Heart left ventricle (tissue), 16 donors: ENCODE data around the gene URAD. TPM values are rescaled to one million over a fixed set of nuclear protein-coding genes. Genes with fewer than 3 reads are reported as not detected.
A peak's percentile ranks its signal among the peaks of the same experiment; 100 is the strongest.

ENCODE experiments used
- ATAC-seq, 4 donors: fragments of 200-7000 bp; cut with Tn5 transposase; one replicate each; pipeline ENCODE4 v1.9.1; 2020 to 2022; ENCODE audit warnings: moderate library complexity in 4 of 4, mild to moderate bottlenecking in 3 of 4, moderate number of reproducible peaks in 1 of 4
- DNase-seq, 5 donors: peaks; one replicate each; pipeline ENCODE4 v3.0.0-alpha.2; 2020
- H3K27ac ChIP-seq, 12 donors: fragments of 200-600 bp; sonication (generic) in 4 of 12; one replicate each; pipeline versions ENCODE4 v1.5.0 to v1.8.0; 2016 to 2022; ENCODE audit warnings: mild to moderate bottlenecking in 2 of 12
- H3K27me3 ChIP-seq, 9 donors: fragments of 200-600 bp; sonication (generic) in 2 of 9; one replicate each; pipeline versions ENCODE4 v1.5.1 to v1.8.0; 2016 to 2022; ENCODE audit warnings: mild to moderate bottlenecking in 3 of 9
- H3K36me3 ChIP-seq, 9 donors: fragments of 200-600 bp; sonication (generic) in 2 of 9; one replicate each; pipeline versions ENCODE4 v1.5.0 to v1.8.0; 2018 to 2022; ENCODE audit warnings: mild to moderate bottlenecking in 2 of 9
- H3K4me1 ChIP-seq, 12 donors: fragments of 200-600 bp; sonication (generic) in 4 of 12; one replicate each; pipeline versions ENCODE4 v1.5.0 to v1.8.0; 2016 to 2022; ENCODE audit warnings: mild to moderate bottlenecking in 3 of 12
- H3K4me3 ChIP-seq, 12 donors: fragments of 200-600 bp; sonication (generic) in 4 of 12; one replicate each; pipeline versions ENCODE4 v1.5.0 to v1.8.0; 2017 to 2022; ENCODE audit warnings: mild to moderate bottlenecking in 9 of 12, moderate library complexity in 4 of 12
- H3K9me3 ChIP-seq, 12 donors: fragments of 200-600 bp; sonication (generic) in 4 of 12; one replicate each; pipeline versions ENCODE4 v1.5.0 to v1.8.0; 2016 to 2022; ENCODE audit warnings: mild to moderate bottlenecking in 1 of 12
- POLR2A ChIP-seq, 2 donors: fragments of 450-650 bp; IDR thresholded peaks; one replicate each; pipeline ENCODE4 v1.6.1; 2017; ENCODE audit warnings: antibody characterized with exemption in 2 of 2, mild to moderate bottlenecking in 2 of 2, moderate library complexity in 2 of 2
- WGBS, 4 donors: extraction: QIAGEN DNeasy Blood & Tissue Kit in 2 of 4; methylation state at CpG; one replicate each; pipeline versions ENCODE4 v1.1.5 to v1.1.7; 2013 to 2018; 5-methylcytosine and 5-hydroxymethylcytosine counted together
- intact Hi-C, 10 donors: fragments of 100-400 bp; cut with DNase I; formaldehyde crosslinking; loops; one replicate each; pipeline versions ENCODE4 v1.11.1 to v1.14.2; 2022
- polyA plus RNA-seq, 2 donors: library from polyadenylated mRNA; stranded (reverse); fragments of 200-250 nt; gene quantifications; one replicate each; pipeline ENCODE4 v1.2.3, GENCODE V29; 2013
- total RNA-seq, 9 donors: library from RNA; depleted of rRNA in 2 of 9; stranded (reverse); fragments of >200 nt in 2 of 9; fragmentation: NEBNext Ultra II Directional in 3 of 9; extraction: Animal tissue kit (Norgen Biotek cat#: 25700) in 3 of 9; gene quantifications; one replicate each; pipeline versions ENCODE4 v1.1.0 to v1.2.4, GENCODE V29; 2016 to 2023
- TF ChIP-seq, protein P1 (sequence below), 12 donors: fragments of 200-600 bp; sonication (generic) in 4 of 12; IDR thresholded peaks; one replicate each; pipeline versions ENCODE4 v1.5.0 to v1.8.0; 2018 to 2022; ENCODE audit warnings: antibody characterized with exemption in 12 of 12, mild to moderate bottlenecking in 5 of 12
- donor health status: ischemic (EF 13 %, LVEDD 7.1; RV severe dilation, severe dysfunction).
- donor health status: healthy with polysubstance abuse.
- donor health status: DM: no; HTN: yes; CAD: no.
- donor health status: DM: no; HTN: no; CAD: no.
- donor health status: ischemic (EF 25% LVEDD 6.9; RV normal size, moderate dysfunction).
- donor health status: ischemic (EF 25% LVEDD 5.7; RV mildly dilated, moderate dysfunction).
- donor health status: healthy.
- donor health status: DM: yes; HTN: yes; CAD: no.
- donor health status: ischemic (EF 35%, LVEDD 5.7; RV mildly dilated, moderate dysfunction).
- donor health status: nonischemic (EF 11% LVEDD 7.7; RV severe dilation, severe dysfunction).
- donor health status: DM: yes; HTN: yes; CAD: no.
- donor health status: PGD.
- donor health status: ischemic (EF 29% LVEDD 5.4; RV normal size, mild dysfunction).
- donor health status: nonischemic (EF 23%, LVEDD 6.1; RV moderate dilation, normal function).

Gene URAD
- total and polyA plus RNA-seq, 11 donors, result not detected

DNA sequence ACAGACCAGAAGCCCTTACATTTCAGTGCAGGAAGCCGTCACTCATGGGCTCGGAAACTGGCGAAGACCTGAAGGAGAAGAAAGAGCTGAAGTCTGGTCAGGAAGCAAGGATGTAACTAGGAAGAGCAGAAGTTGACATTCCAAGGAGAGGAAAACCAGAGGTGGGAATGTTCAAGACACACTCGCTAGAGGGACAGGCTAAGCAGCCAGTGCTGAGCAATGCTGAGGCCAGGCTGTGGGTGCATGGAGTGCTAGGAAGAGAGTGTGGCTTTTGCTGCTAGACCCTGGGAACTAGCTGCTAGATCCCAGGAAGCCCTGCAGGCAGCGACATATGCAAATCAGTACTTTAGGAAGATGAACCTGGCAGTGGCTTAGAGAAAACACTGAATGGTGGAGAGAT lies 12.1 kb upstream of the URAD start:
- no peaks in the 10 kb centered on the region for H3K9me3 ChIP-seq
- no peaks in the 10 kb centered on the region for H3K27me3 ChIP-seq
- TF ChIP-seq POLR2A (IDR thresholded peaks at IDR 0.05), result no peak
- TF ChIP-seq, protein P1, sequence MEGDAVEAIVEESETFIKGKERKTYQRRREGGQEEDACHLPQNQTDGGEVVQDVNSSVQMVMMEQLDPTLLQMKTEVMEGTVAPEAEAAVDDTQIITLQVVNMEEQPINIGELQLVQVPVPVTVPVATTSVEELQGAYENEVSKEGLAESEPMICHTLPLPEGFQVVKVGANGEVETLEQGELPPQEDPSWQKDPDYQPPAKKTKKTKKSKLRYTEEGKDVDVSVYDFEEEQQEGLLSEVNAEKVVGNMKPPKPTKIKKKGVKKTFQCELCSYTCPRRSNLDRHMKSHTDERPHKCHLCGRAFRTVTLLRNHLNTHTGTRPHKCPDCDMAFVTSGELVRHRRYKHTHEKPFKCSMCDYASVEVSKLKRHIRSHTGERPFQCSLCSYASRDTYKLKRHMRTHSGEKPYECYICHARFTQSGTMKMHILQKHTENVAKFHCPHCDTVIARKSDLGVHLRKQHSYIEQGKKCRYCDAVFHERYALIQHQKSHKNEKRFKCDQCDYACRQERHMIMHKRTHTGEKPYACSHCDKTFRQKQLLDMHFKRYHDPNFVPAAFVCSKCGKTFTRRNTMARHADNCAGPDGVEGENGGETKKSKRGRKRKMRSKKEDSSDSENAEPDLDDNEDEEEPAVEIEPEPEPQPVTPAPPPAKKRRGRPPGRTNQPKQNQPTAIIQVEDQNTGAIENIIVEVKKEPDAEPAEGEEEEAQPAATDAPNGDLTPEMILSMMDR (IDR thresholded peaks at IDR 0.05), result no peak
- intact Hi-C loops, result no loop called here
- 30 to 38% (median 31%) methylated on average over 5 of the region's 5 CpGs for WGBS, 4 donors
- H3K27ac ChIP-seq, result no peak overlapping the region
- DNase-seq (no peak), ATAC-seq (no peak)
- peaks cover 0 to 3% (median 0%) of the 10 kb centered on the region in 12 donors for H3K4me1 ChIP-seq
- no peak overlapping the region for H3K4me3 ChIP-seq
- H3K36me3 ChIP-seq, result no peaks in the 10 kb centered on the region

DNA sequence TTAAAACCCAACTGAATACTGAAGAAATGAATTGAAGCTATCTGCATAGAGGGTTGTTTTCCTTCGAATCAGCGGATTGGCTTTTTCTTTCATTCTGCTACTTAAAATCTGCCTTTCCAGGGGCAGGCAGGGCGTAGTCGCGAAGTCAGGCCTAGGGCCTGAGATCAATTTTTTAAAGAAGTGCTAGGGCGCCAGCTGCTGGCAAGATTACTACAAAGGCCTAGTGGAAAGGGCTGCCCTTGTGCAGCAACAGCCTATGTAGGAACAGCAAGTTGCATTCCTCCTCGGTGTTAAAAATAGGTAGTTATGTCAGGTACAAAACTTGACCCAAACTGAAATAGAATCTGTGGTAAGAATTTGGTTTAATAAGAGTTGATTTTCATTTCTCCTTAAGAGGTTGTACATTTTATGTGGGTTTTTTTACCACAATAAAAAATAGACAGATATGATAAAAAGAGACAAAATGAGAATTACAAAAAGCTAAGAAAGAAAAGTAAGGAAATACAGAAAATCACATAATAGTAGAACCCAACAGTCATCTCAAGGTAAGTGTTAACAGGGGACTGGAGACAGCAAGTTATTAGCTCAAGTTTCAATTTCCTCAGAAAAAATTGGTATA lies 9.5 kb upstream of the URAD start:
- TF ChIP-seq, protein P1 (IDR thresholded peaks at IDR 0.05), result peak; percentile 9 to 66 (median 42)
- TF ChIP-seq POLR2A (IDR thresholded peaks at IDR 0.05), result no peak
- peak; percentile 69 to 85 (median 80) for ATAC-seq
- peak in 4 of 5 donors; percentile 40 to 70 (median 55) for DNase-seq

DNA sequence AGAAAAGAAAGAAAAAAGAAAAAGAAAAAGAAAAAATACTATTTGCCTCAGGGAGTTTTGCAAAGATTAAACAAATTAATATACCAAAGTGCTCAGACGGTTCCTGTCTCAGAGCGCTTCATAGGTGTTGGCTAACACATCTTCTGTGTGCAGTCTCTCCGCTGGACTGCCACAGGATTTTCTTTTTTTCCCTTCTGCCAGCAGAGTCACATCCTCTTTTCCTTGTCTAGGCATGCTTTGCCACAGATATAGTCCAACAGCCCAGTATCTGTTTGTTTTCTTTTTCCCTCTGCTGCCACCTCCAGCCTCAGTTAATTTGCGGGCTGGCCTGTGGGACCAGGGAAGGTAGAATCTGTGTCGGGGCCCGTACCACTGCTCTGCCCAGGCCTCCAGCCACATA lies 3.4 kb upstream of the URAD start:
- no peaks in the 10 kb centered on the region for H3K4me1 ChIP-seq
- TF ChIP-seq, protein P1 (IDR thresholded peaks at IDR 0.05), result no peak
- no peak for TF ChIP-seq POLR2A (IDR thresholded peaks at IDR 0.05)
- no peak overlapping the region for H3K27ac ChIP-seq
- no peak overlapping the region for H3K4me3 ChIP-seq
- ATAC-seq (no peak), DNase-seq (no peak)
- H3K27me3 ChIP-seq, result peaks cover 0 to 30% (median 0%) of the 10 kb centered on the region in 9 donors
- no peaks in the 10 kb centered on the region for H3K36me3 ChIP-seq
- H3K9me3 ChIP-seq, result no peaks in the 10 kb centered on the region
- intact Hi-C loops, result no loop called here
- WGBS, 4 donors, result 68 to 74% (median 70%) methylated on average over 6 of the region's 6 CpGs

More for the DNA sequence above, 9.5 kb upstream of the URAD start:
- 37 to 45% (median 42%) methylated on average over 7 of the region's 7 CpGs for WGBS, 4 donors
- Histone ChIP-seq H3K4me1 (peaks cover 0 to 3% (median 0%) of the 10 kb centered on the region in 12 donors), H3K27me3 (no peaks in the 10 kb centered on the region), H3K27ac (no peak overlapping the region), H3K4me3 (no peak overlapping the region), H3K9me3 (no peaks in the 10 kb centered on the region), H3K36me3 (no peaks in the 10 kb centered on the region)
- intact Hi-C loops, result no loop called here

DNA sequence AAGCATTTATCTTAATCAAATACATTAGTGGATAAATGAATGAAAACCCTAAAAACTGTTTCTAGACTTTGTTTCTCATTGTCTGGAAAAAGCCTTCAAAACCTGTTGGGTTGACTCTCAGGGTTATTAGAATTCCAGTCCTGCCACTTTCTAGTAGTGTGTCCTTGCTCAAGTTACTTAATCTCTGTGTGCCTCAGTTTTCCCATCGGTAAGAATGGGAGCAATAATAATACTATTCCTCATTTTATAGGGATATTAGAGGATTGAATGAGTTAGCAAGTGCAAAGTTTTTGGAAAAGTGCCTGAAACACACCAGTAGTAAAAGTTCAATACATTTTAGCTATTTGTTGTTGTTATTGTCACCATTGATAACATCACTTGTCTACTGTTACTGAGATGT lies 2.9 kb downstream of the URAD start:
- no peak overlapping the region for H3K4me3 ChIP-seq
- no peaks in the 10 kb centered on the region for H3K36me3 ChIP-seq
- no peaks in the 10 kb centered on the region for H3K9me3 ChIP-seq
- H3K4me1 ChIP-seq, result peaks cover 0 to 2% (median 0%) of the 10 kb centered on the region in 12 donors
- no peak overlapping the region for H3K27ac ChIP-seq
- no peak for TF ChIP-seq POLR2A (IDR thresholded peaks at IDR 0.05)
- TF ChIP-seq, protein P1 (IDR thresholded peaks at IDR 0.05), result no peak
- intact Hi-C loops, result loop anchor here in 5 of 10 donors (2.0 to 10.0 kb wide), 5 partner anchors 155 to 1001 kb away; no protein-coding TSS in a partner anchor
- H3K27me3 ChIP-seq, result peaks cover 16 to 88% (median 52%) of the 10 kb centered on the region in 9 donors
- WGBS, 4 donors, result 90 to 100% (median 95%) methylated on average over 1 of the region's 1 CpG
- DNase-seq (no peak), ATAC-seq (no peak)
